ENCODE measurements around the gene AGBL3. TPM values are rescaled to one million over a fixed set of nuclear protein-coding genes. Genes with fewer than 3 reads are reported as not detected.

Gene AGBL3
- total and polyA plus RNA-seq, 2 of the 8 experiments (the other 6 are each of a cell fraction or from before 2014, with no cell fraction given), result 1.1 to 1.9 TPM

- Histone ChIP-seq H4K91ac (replicated peaks; ENCODE audit: insufficient read length, low read length) (no peak overlapping the region), H4K20me1 (replicated peaks in 1 of 2; ENCODE audit: control insufficient read depth in 1 of 2, insufficient read depth in 2 of 2, low read length in 2 of 2) (no peaks in the 10 kb centered on the region), H3K56ac (replicated peaks; ENCODE audit: insufficient read length, low read depth, low read length) (no peak overlapping the region), H3K23me2 (ENCODE audit: low read depth, low read length) (no peaks in the 10 kb centered on the region), H2BK20ac (ENCODE audit: low read length) (no peak overlapping the region), H3K4me2 (ENCODE audit: insufficient read depth in 1 of 2, low read depth in 2 of 2, low read length in 2 of 2) (no peak overlapping the region), H3K9ac (replicated peaks in 1 of 4; ENCODE audit: extremely low read depth in 1 of 4, low read depth in 3 of 4, low read length in 3 of 4) (no peak overlapping the region), H2BK5ac (ENCODE audit: low read depth, low read length) (no peak overlapping the region), H3K4ac (replicated peaks; ENCODE audit: insufficient read length, low read depth, low read length) (no peak overlapping the region), H3K27ac (ENCODE audit: low read depth, low read length) (no peak overlapping the region), H3K79me1 (ENCODE audit: low read depth, low read length) (no peaks in the 10 kb centered on the region), H3K23ac (ENCODE audit: insufficient read length) (no peak overlapping the region), H4K5ac (ENCODE audit: insufficient read length, low read depth, low read length) (no peak overlapping the region), H2AK5ac (ENCODE audit: low read depth, low read length) (no peak overlapping the region), H3K4me1 (replicated peaks in 1 of 4; ENCODE audit: control insufficient read depth in 3 of 4, insufficient read depth in 4 of 4, low read length in 3 of 4) (no peaks in the 10 kb centered on the region), H3K4me3 (ENCODE audit: extremely low read depth in 1 of 4, insufficient read depth in 2 of 4, low read depth in 3 of 4, low read length in 4 of 4) (no peak overlapping the region), H3K18ac (ENCODE audit: extremely low read depth, low read length) (no peak overlapping the region), H3K9me3 (ENCODE audit: insufficient read depth in 2 of 2, low read depth in 1 of 2, low read length in 1 of 2) (no peaks in the 10 kb centered on the region), H4K8ac (ENCODE audit: extremely low read depth, insufficient read depth, low read length) (no peak overlapping the region), H2BK12ac (ENCODE audit: low read depth, low read length) (no peak overlapping the region), H2AFZ (ENCODE audit: low read length) (no peak overlapping the region), H2BK120ac (replicated peaks; ENCODE audit: low read depth, low read length) (no peak overlapping the region), H3K14ac (ENCODE audit: insufficient read length) (no peak overlapping the region), H3K79me2 (ENCODE audit: control insufficient read depth in 1 of 2, insufficient read depth in 2 of 2, low read length in 2 of 2) (no peaks in the 10 kb centered on the region), H3K27me3 (replicated peaks in 1 of 4; ENCODE audit: control insufficient read depth in 3 of 4, extremely low read depth in 1 of 4, insufficient read depth in 3 of 4, low read length in 3 of 4) (no peaks in the 10 kb centered on the region), H2BK15ac (ENCODE audit: low read length) (no peak overlapping the region), H3K36me3 (ENCODE audit: control insufficient read depth in 2 of 4, insufficient read depth in 4 of 4, low read length in 3 of 4) (peaks cover 0 to 1% (median under 1%) of the 10 kb centered on the region in 4 experiments; a peak in 4 of 8 replicates)
- FAIRE-seq (no peak), DNase-seq (ENCODE audit: low read depth in 1 of 2, low spot score in 2 of 2) (no peak)
- ChIA-PET POLR2A (ENCODE audit: partially characterized antibody) (no interaction called here), CTCF (ENCODE audit: partially characterized antibody) (interaction anchor here (1.0 to 3.3 kb wide), 5 partner anchors 13 to 333 kb away, joined by 3 to 15 read pairs (median 5); no protein-coding TSS in a partner anchor)
- 73% methylated on average over 3 of the region's 3 CpGs; no CpG with 5 or more reads in 1 of the 2 experiments for WGBS, 2 experiments (ENCODE audit: extremely low coverage in 1 of 2, insufficient coverage in 1 of 2, insufficient read length in 1 of 2, insufficient replicate concordance in 2 of 2, low coverage in 1 of 2, low lambda C conversion rate in 2 of 2, missing lambda C conversion rate in 1 of 2)
- TF ChIP-seq KDM4A (IDR thresholded peaks at IDR 0.05; ENCODE audit: low read depth, low read length, severe bottlenecking), result no peak
These were observed 45.0 kb upstream of the AGBL3 start for GRCh38 chr7:134941185-134941900.

Data from H1 (cell line).